ENCODE measurements around the gene HRH1.

- TF ChIP-seq CTCF (IDR thresholded peaks at IDR 0.05): no peak
- TF ChIP-seq POLR2A (IDR thresholded peaks at IDR 0.05): no peak
- TF ChIP-seq EP300 (IDR thresholded peaks at IDR 0.05): no peak
Observed at GRCh38 chr3:11195201-11195600, 40.9 kb downstream of the HRH1 start.

Data from ovary (tissue), 3 donors.